Retinal pigment epithelial cell (primary cell): ENCODE results near the gene PHC2.

ENCODE experiments used
- DNase-seq: peaks from one replicate; pipeline ENCODE4 v3.0.0-alpha.2; 2010; ENCODE audit warnings: low read depth
- H3K4me3 ChIP-seq: 2 replicates; pipeline ENCODE4 v1.5.1; 2011; ENCODE audit warnings: mild to moderate bottlenecking, low read length, control low read depth, moderate library complexity
- CTCF ChIP-seq: conservative IDR thresholded peaks from 2 replicates; pipeline ENCODE4 v1.5.1; 2011; ENCODE audit warnings: low read depth, low read length, control low read depth, inconsistent platforms

PHC2 gene

GRCh38 chr1:33321178-33321577 lies 109.7 kb downstream of the PHC2 start:
- no peak for DNase-seq
- H3K4me3 ChIP-seq: no peak overlapping the region
- TF ChIP-seq CTCF: no peak

GRCh38 chr1:33320619-33321165 lies 110.2 kb downstream of the PHC2 start, which contains the start of gene A3GALT2:
Gene A3GALT2 (minus strand): TSS chr1:33321098. CDS start chr1:33321098, 0 bp downstream.
- DNase-seq: no peak
- H3K4me3 ChIP-seq: no peak within 1 kb of the TSS
- TF ChIP-seq CTCF: no peak

- TF ChIP-seq CTCF: no peak
- H3K4me3 ChIP-seq: no peak overlapping the region
- DNase-seq: no peak
Measured at GRCh38 chr1:33319949-33320618, 110.8 kb downstream of the PHC2 start.

GRCh38 chr1:33319186-33319948 lies 111.5 kb downstream of the PHC2 start:
- DNase-seq: no peak
- H3K4me3 ChIP-seq: no peak overlapping the region
- TF ChIP-seq CTCF: no peak

- H3K4me3 ChIP-seq: no peak overlapping the region
- no peak for TF ChIP-seq CTCF
- no peak for DNase-seq
Measured at GRCh38 chr1:33317946-33318345, 112.9 kb downstream of the PHC2 start.

GRCh38 chr1:33317354-33317753 lies 113.5 kb downstream of the PHC2 start:
- no peak for TF ChIP-seq CTCF
- DNase-seq: no peak
- H3K4me3 ChIP-seq: no peak overlapping the region

GRCh38 chr1:33316601-33317000 lies 114.3 kb downstream of the PHC2 start:
- no peak for DNase-seq
- H3K4me3 ChIP-seq: no peak overlapping the region
- TF ChIP-seq CTCF: no peak
